Subcutaneous adipose tissue (tissue), 4 donors: ENCODE measurements around the gene ATP6V1C2. TPM values are rescaled to one million over a fixed set of nuclear protein-coding genes. Genes with fewer than 3 reads are reported as not detected.

Experiments used
- CTCF ChIP-seq: fragments of 450-650 bp; IDR thresholded peaks from one replicate; pipeline ENCODE4 v1.5.1; 2016; ENCODE audit warnings: low read depth, mild to moderate bottlenecking, control low read depth, antibody characterized with exemption, moderate library complexity
- total RNA-seq, 4 donors: library from RNA; depleted of rRNA; stranded (reverse); fragments of >200 nt; gene quantifications; one replicate each; pipeline ENCODE4 v1.1.0, GENCODE V29; 2016

Gene ATP6V1C2
- total RNA-seq, 4 donors from 2014 or later = 0.22 to 3.6 (median 2.6) TPM

GRCh38 chr2:10810202-10811161, 89.1 kb downstream of the ATP6V1C2 start:
- TF ChIP-seq CTCF = no peak

- no peak for TF ChIP-seq CTCF
Measured at GRCh38 chr2:10811517-10811916, 90.1 kb downstream of the ATP6V1C2 start.

GRCh38 chr2:10812362-10813162, 91.1 kb downstream of the ATP6V1C2 start, which contains the start of gene PDIA6:
TSS of gene PDIA6 (minus strand) at chr2:10812785. CDS start at chr2:10812696, 89 bp downstream.
- TF ChIP-seq CTCF = no peak

GRCh38 chr2:10814142-10814541, 92.7 kb downstream of the ATP6V1C2 start:
- TF ChIP-seq CTCF = no peak

GRCh38 chr2:10814571-10815331, 93.3 kb downstream of the ATP6V1C2 start:
- no peak for TF ChIP-seq CTCF

GRCh38 chr2:10817413-10817812, 96.0 kb downstream of the ATP6V1C2 start:
- no peak for TF ChIP-seq CTCF
